SK-N-MC (cell line): Measurements from ENCODE around the gene DUSP5.

Source experiments
- EZH2 ChIP-seq: fragments of 200-600 bp; sonication (generic); IDR thresholded peaks from one replicate; pipeline ENCODE4 v1.6.1; 2017; ENCODE audit warnings: antibody characterized with exemption
- POLR2AphosphoS5 ChIP-seq: IDR thresholded peaks from 2 replicates; pipeline ENCODE4 v1.6.1; 2012; ENCODE audit warnings: mild to moderate bottlenecking, low read depth, low read length, borderline replicate concordance

DNA sequence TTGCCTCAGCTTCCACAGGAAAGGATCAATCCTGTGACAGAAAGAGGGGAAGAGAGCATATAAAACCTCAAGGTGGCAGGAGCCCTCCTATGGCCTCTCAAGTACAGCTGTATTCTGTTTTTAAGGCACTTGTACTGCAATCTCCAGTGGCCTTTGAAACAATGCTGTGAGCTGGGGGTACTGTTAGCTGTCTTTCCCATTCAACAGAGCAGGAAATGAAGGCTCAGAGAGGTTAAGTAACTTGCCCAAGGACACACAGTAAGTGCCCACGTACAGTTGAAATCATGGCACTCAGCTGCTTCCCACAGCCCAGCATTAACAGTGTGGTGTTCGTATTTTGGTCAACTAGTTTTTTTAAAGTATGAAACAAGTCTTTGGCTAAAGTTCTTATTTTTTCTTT is 34.0 kb downstream of the DUSP5 start:
- TF ChIP-seq POLR2AphosphoS5: no peak
- TF ChIP-seq EZH2: no peak
